GM19395 (cell line): ENCODE results near the gene ATP2B1.

ENCODE experiments used
- ATAC-seq: cut with Tn5 transposase; IDR thresholded peaks from one replicate; pipeline ENCODE4 v1.9.1; 2021; ENCODE audit warnings: mild to moderate bottlenecking, moderate library complexity; ENCODE audit not compliant: unreplicated experiment

ATP2B1 gene

DNA sequence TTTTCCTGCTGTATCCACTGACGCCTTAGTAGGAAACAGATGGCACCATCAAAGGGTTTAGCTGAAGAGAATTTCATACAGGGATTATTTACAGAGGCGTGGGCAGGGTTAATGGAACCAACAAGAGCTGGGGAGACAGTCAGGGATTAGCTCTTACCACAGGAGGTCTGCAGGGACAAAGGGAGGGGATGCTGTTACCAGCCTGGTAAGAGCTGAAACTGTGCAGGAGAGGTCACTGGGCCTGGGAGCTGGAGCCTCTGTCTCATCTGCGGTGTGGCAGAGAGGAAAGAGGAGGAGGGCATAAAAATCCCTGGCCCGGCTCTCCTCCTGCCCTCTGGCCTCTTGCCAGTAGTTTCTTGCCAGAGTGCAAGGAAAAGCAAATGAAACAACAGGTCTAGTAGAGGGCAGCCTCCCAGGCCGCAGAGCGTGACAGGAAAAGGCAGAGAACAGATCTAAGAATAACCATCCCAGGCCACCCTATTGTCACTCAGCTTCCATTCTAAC, 163.9 kb downstream of the ATP2B1 start:
- ATAC-seq = no peak

DNA sequence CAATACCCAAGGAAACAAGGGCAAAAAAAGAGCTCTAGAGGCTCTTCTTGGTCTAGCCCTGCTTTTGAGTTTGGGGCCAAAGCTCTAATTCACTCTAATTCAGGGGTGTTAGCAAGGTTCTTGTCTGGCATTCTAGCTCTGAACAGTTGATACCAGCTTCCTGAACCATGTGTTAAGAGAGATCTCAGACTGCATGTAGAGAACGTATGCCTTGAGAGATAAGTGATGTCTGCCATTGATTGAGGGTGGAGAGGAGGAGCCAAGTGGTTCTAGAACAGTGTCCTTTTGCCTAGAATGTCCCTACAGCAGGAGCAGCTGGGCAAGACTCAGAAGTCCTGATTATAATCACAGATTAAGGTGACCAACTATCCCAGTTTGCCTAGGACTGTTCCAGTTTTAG, 164.6 kb downstream of the ATP2B1 start:
- ATAC-seq = no peak

DNA sequence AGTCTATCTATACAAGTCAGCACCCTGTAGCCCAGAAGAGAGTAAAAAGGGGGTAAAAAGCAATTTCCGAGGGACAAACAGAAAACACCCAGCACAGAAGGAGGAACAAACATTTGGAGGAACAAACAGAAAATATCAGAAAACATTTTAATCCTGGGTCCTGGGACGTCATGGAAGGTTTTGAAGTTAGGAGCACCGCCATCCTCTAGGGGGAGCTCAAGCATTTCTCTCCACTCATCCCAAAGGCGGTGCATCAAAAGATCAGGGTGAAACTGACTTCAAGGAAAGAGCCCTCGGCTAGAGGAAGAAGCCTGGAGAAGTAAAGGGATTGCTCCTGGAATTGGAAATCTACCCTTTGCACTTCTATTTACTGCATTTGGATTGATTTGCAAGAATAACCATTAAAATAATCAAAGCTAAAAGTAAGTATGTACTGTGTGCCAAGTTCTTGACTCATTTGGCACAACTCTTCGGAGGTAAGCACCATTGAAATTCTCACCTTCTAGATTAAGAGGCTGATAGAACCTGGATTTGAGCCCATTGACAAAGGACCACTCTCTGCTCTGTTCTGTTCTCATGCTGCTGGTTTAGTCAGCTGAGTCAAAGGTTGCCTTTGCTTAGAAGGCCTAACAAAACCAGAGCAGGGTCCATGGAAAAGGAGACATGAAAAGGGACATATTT, 165.6 kb downstream of the ATP2B1 start:
- peak; percentile 80 for ATAC-seq

DNA sequence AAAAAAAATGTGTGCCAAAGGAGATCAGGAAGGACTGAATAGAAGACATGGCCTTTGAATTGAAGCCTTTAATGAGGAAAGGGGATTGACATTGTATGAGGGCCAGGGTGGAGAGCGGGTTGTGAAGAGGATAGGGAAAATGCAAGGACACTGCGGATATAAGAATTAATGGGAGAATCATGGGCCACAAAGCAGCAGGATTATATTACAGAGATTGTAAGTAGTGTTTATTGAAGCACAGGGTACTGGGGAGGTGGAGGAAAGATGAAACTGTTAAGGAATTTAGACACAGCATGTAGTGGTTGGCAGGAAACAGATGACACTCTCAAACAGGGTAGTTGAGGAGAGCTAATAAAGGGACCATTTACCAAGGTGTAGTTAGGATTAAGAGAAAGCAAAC, 166.4 kb downstream of the ATP2B1 start:
- ATAC-seq = no peak

DNA sequence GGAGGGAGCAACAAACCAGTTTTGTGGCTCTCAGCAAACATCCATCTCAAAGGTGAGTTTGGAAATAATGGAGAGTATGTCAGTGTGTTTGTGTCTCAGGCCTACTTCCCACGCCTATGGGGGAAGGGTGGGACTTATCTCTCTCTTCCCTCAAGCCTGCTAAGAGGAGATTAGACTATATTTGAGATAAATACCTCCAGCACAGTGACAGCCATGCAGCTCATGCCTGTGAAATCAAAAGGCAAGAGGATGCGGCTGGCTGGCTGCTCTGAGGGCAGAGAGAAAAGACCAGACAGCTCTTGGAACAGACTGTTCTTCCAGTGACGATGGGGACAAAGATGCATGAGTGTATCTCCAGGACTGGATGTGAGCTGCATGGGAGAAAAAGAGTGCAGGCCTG, 168.1 kb downstream of the ATP2B1 start:
- no peak for ATAC-seq

DNA sequence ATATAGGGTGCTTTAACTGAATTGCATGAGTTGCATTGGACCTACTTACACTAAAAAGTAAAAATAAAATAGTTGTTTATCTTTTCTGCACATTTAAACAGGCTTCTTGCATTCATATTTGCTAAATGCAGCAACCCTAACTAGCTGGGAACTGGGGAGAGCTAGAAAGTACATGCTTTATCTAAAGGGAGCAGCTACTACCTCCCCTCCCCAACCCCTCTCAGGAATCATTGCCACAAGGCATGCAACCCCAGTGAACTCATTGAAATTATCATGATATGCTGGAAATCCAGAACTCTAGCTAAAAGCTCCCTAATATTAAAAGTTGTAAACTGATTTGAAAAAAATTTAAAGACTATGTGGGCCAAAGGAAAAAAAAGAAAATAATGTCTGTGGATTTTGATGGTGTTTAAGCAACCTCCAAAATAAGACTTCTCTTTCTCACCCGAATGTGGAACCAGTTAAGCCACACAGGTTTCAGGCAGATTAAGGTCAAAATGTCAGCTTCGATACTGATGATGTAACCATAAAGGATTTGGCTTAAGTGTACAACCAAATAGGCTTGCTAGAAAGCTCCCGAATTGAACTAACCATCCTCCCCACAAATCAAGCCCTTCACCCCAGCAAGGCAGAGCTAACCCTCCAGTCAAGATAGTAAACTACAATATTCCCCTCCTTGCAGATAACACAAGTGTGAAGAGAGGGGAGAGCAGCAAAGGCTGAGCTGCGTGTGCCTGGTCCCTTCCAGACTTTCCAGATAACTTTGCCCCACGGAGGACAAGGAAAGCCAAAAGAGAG, 169.0 kb downstream of the ATP2B1 start:
- no peak for ATAC-seq

DNA sequence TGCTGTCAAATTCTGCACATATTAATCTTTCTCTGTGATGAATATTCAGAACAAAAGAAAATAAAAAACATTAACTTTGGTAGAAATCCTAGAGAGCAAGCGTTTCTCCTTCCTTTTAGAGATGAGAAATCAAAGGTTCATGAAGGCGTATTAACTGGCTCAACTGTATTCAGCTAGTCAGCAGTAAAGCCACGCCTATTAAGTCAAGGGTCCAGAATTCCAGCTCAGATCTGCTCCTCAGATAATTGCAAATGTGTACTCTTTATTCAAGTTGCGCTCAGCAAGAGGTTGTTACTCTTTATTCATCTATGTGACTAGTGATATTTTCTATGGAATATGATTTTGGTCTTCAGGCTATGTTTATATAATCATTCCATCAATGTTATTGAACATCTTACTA, 169.7 kb downstream of the ATP2B1 start:
- no peak for ATAC-seq
